RWPE1 (cell line): ENCODE results near the gene RTCB.

Experiments
- CTCF ChIA-PET: fragments of 350-600 bp; sonication (Branson Sonifier 250); formaldehyde crosslinking; extraction: SDS; loops from one replicate; lab custom pipeline; 2021; lab: Yijun Ruan, JAX
- POLR2A ChIA-PET: fragments of 400-600 bp; formaldehyde crosslinking; extraction: SDS; loops from one replicate; lab custom pipeline; 2020; ENCODE audit warnings: antibody characterized with exemption; ENCODE audit not compliant: low non-redundant PET; lab: Yijun Ruan, JAX
- DNase-seq: peaks from one replicate; pipeline ENCODE4 v3.0.0; 2012; ENCODE audit warnings: low spot score
- H3K27ac ChIP-seq: fragments of 450-650 bp; 2 replicates; pipeline ENCODE4 v1.5.1; 2017
- TF ChIP-seq, protein P1 (sequence below): fragments of 450-650 bp; conservative IDR thresholded peaks from 2 replicates; pipeline ENCODE4 v1.5.1; 2017; ENCODE audit warnings: low read depth, mild to moderate bottlenecking

RTCB gene

DNA sequence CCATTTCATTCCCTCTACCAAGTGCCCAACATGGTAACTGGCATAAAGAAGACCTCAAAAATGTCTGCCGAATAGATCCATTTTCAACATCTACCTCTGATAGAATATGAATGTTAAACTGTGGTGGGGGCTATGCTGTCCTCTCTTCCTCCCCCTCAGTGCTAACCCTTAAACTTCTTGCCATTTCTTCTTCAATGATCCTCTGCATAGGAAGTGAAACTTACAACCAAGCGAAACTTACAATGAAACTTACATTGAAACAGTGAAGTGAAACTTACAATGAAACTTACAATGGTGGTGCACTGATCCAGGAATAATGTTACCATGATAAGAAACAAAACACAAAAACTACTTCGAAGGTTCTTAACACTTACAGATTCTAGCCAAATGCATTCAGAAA is 4.7 kb downstream of the RTCB start:
- no peak overlapping the region for H3K27ac ChIP-seq
- CTCF ChIA-PET = no interaction called here
- POLR2A ChIA-PET = no interaction called here
- no peak for DNase-seq
- TF ChIP-seq, protein P1, sequence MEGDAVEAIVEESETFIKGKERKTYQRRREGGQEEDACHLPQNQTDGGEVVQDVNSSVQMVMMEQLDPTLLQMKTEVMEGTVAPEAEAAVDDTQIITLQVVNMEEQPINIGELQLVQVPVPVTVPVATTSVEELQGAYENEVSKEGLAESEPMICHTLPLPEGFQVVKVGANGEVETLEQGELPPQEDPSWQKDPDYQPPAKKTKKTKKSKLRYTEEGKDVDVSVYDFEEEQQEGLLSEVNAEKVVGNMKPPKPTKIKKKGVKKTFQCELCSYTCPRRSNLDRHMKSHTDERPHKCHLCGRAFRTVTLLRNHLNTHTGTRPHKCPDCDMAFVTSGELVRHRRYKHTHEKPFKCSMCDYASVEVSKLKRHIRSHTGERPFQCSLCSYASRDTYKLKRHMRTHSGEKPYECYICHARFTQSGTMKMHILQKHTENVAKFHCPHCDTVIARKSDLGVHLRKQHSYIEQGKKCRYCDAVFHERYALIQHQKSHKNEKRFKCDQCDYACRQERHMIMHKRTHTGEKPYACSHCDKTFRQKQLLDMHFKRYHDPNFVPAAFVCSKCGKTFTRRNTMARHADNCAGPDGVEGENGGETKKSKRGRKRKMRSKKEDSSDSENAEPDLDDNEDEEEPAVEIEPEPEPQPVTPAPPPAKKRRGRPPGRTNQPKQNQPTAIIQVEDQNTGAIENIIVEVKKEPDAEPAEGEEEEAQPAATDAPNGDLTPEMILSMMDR = no peak

DNA sequence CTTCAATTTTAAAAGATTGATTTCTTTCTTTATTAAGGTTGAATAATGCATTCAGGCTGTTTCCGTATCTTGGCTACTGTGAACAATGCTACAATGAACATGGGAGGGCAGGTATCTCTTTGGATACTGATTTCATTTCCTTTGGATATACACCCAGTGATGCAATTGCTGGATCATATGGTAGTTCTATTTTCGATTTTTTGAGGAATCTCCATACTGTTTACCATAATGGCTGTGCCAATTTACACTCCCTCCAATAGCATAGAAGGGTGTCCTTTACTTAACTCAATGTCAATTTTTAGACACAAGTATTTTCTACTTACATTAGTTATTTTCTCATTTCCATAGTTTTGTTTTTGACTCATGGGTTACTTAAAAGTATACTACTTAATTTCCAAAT is 8.0 kb downstream of the RTCB start:
- H3K27ac ChIP-seq = no peak overlapping the region
- DNase-seq = no peak
- TF ChIP-seq, protein P1 = no peak
- CTCF ChIA-PET = interaction anchor here (0.6 kb wide), 1 partner anchor 13 kb away, joined by 7 read pairs; no protein-coding TSS in a partner anchor
- POLR2A ChIA-PET = no interaction called here

DNA sequence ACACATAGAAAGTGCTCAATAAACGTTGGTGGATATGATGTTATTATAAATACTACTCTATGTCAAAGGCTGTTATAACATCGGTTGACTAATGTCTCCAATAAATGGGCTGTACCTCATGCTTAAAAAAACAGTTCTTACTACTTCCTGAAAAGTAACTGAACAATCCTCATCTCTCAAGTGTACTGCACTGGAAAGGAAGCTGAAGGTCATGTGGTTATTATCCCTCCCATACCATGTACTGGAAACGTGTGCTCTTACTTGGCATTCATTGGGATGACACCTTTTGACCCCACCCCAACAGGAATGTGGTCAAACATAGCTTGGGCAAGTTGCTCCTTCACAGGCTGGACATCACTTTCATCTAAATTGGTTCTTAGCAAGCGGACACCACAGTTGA is 10.6 kb downstream of the RTCB start:
- TF ChIP-seq, protein P1 = no peak
- H3K27ac ChIP-seq = no peak overlapping the region
- ChIA-PET POLR2A (no interaction called here), CTCF (no interaction called here)
- DNase-seq = no peak

DNA sequence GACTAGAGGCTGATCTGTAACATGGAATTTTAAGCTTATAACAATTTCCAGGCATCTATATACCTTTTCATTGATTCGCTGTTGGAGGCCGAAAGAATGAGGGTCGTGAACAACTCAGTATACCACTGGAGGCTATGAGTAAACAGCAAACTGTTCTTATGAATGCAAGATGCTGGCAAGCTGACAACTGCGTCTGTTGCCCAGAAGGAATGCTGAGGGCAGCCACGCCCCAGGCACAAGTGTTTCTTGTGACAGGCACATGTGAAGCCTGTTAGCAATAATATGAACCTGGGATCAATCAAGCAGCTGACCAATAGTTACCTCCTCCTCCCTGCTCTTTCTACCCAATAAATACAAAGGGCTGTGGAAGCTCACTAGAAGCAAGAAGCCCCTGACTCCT is 15.3 kb downstream of the RTCB start:
- TF ChIP-seq, protein P1 = no peak
- CTCF ChIA-PET = no interaction called here
- POLR2A ChIA-PET = no interaction called here
- no peak for DNase-seq
- H3K27ac ChIP-seq = no peak overlapping the region

DNA sequence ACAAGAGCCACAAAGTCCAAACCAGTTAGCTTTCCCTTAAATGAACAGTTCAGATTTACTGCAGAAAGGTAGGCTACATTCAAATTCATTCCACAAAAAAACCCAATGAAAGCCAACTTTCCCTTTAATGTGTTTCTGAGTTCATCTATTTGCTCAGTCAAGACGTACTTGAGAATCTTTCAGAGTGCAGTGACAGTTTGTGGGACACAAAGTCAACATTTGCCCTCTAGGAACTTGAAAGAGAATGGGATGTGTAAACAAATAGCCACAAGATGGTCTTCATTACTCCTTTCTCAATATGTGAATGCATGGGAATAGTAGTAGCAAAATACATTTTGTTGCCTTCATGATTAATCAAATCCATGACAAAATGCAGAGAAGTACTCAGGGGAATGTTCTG is 15.8 kb downstream of the RTCB start:
- DNase-seq = no peak
- H3K27ac ChIP-seq = no peak overlapping the region
- TF ChIP-seq, protein P1 = no peak
- ChIA-PET POLR2A (no interaction called here), CTCF (no interaction called here)

DNA sequence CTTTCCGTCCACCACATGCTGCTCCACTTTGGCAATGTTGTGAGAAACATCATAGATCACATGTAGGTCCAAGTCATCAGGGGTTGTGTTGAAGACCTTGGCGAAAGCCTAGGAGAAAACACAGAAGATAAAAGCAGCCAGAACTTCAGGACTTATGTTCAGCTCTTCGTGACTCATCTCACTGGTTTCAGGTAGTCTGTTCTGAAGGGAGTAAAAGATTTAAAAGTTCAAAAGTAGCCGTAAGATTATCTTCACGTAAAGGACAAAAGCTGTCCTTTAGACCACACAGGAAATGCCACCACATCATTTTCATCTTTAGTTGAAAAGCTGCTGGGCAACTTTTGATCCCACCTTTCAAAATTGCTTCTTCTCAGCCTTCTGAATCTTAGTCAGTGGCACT is 16.9 kb downstream of the RTCB start:
- no peak overlapping the region for H3K27ac ChIP-seq
- ChIA-PET CTCF (no interaction called here), POLR2A (no interaction called here)
- no peak for DNase-seq
- TF ChIP-seq, protein P1 = no peak

DNA sequence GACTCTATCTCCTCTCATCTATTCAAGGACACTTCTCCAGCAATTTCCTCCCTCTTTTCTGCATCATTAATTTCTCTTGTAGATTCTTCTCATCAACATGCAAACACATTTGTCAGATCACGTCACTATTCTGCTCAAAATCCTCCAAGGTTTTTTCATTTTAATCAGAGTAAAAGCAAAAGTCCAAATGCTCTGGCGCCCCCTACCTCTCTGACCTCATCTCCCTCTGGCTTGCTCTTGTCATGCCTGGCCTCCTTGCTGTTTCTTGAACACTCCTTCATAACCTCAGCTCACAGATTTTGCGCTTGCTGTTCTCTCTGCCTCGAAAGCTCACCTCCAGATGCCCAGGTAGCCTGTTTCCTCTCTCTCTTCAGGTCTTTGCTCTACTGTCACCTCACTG is 22.4 kb downstream of the RTCB start:
- POLR2A ChIA-PET = no interaction called here
- DNase-seq = no peak
- CTCF ChIA-PET = no interaction called here
- TF ChIP-seq, protein P1 = peak; percentile 16
- H3K27ac ChIP-seq = no peak overlapping the region
